H54 (cell line): ENCODE results near the gene LRRC8B.
"Not testable (repeated sequence)": the region's sequence is repeated elsewhere in the genome, so short reads cannot be mapped to it uniquely, and the experiment has no call there.

Experiments used
- DNase-seq: peaks from one replicate; pipeline ENCODE4 v3.0.0; 2011; ENCODE audit warnings: low spot score, mixed read lengths; ENCODE audit not compliant: insufficient read length
- FAIRE-seq: peaks from 3 replicates; lab custom pipeline; 2011; peaks lifted over from hg19 to GRCh38; lab: Jason Lieb, UNC
- POLR2A ChIP-seq: IDR thresholded peaks from 2 replicates; pipeline ENCODE4 v1.6.1; 2011; ENCODE audit warnings: low read depth, mild to moderate bottlenecking, low read length

Gene LRRC8B

DNA sequence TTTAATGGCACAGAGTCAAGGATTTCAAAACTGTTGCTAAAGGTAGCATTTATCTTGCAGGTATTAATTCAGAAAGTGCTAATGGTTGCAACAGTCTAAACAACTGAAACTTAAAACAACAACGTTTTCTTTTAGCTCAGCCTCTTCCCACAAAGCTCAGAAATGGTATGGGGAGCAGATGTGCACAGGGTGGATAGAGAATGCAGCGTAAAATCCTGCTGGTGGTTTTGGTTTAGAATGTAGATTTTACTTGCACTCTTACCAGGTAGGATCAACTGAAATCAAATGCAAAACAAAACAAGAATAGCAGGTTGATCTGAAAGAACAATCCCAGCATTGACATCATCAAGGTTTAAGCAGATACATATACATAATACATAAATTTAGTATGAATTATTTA, 104.5 kb downstream of the LRRC8B start:
- DNase-seq (no peak), FAIRE-seq (no peak)
- TF ChIP-seq POLR2A = no peak

DNA sequence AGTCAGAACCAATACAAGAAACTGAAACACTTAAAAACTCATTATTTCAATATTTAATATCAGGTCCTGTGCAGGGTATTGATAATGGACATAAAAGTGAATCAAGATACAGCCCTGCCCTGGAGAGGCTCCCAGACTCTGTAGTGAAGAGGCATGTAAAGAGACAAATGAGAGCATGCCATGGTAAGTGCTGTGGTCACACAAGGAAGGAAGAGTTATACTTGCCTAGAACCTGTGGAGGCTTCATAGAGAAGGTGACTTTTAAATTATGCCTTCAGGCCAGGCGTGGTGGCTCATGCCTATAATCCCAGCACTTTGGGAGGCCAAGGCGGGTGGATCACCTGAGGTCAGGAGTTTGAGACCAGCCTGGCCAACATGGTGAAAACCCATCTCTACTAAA, 105.0 kb downstream of the LRRC8B start:
- FAIRE-seq, DNase-seq: not testable (repeated sequence)

DNA sequence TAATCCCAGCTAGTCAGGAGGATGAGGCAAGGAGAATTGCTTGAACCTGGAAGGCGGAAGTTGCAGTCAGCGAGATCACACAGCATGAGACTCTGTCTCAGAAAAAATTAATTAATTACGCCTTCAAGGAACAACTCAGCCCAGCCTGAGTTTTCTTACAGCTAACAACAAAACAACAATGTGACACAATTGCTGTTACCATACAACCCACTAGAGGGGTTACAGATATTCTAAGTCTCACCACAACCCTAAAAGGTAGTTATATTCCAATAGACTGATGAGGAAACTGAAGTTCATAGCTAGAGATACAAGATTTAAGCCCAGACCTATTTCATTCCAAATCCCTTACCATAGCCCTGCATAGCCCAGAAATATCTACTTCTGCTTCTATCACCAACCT, 105.4 kb downstream of the LRRC8B start:
- no peak for TF ChIP-seq POLR2A
- no peak for DNase-seq
- no peak for FAIRE-seq

DNA sequence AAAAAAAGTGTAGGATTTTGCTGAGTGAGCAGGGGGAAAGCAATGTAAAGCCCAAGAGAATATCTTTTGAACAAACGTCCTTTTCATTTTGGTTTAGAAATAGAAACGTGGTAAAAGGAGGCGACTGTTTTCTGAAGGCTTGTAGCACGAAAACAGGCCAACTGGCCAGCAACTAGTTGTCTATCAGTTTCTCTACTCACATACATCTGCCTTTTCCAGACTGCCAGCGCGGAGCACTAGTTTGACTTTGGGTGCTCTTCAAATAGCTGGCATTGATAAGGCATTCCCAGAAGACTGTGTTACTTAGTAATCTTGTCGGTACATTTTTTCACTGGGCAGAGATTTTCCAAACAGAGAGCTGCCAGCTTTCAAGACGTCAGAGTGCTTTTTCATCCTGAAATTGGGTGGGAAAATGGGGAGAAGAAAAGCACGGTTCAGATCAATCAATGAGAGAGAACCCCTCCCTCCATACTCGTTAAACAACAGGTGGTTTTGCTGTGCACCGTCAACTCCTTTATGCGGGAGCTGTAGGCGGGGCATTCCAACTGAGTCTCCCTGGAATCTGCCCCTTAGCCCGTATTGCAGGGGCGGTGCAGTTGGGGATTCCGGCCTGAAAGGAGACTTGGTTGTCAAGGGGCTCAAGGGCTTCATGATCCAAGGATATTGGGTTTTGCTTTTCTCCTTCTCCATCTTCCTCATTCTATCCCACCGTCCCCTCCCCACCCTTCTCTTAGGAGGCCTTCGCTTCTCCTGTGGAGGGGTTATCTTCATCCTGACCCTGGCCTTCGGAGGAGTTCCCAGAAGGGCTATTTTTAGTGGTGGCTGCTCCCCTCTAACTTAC, 107.4 kb downstream of the LRRC8B start:
- DNase-seq = no peak
- TF ChIP-seq POLR2A = no peak
- no peak for FAIRE-seq

DNA sequence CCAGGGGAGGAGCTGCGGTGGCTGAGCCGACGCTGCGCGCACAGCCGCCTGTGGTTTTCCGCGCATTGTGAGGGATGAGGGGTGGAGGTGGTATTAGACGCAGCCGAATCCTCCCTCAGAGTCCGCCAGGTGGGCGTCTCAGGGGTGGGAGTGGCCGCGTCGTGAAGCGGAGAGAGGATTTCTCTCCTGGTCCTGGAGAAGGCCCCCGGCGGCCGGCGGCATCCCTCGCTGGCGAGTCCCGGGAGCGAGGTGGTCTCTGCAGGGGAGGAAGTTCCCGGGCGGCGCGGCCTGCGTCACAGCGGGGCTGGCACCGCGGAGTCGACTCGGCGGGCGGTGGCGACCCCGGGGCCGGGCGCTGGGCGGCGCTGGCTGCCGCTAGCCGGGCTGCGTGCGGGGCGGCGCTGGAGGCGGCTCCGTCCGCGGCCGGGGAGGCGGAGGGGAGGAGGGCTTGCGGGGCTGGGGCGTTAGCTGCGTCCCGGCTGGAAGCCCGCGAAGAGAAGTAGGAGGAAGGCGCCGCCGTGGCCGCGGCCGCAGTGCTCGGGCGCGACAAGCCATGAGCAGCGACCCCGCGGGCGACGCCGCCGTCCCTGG, 108.1 kb downstream of the LRRC8B start, which contains the start of gene LRRC8C:
LRRC8C (plus strand) TSS at position 464 of the 591 bp plus-strand sequence. CDS start 53,354 bp downstream, outside the sequence.
- peak; percentile 67 for DNase-seq
- TF ChIP-seq POLR2A = peak; percentile 59
- no peak for FAIRE-seq

DNA sequence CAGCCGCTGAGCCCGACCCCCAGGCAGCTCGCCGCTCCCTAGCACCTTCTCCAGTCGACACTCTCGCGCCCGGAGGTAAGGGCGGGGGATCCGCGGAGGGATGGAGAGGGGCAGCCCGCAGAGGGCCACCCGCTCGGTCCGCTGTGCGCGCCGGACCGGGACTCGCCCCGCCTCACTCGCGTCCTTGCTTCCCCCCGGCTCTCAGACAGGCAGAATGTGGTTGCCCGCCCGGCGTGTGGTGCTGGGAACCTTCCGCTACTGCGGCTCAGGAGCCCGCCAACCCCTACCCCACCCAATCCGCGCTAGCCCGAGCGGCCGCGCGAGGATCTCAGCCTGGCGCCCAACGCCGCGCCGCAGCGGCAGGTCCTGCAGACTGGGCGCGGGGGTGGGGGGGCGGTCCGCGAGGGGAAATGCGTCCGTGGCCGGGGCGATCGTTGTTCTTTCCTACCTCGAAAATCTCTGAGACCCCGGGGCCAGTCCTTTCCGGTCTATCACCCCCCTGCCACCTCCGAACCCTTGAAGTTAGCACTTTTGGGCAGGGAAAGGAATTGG, 108.7 kb downstream of the LRRC8B start:
- no peak for FAIRE-seq
- TF ChIP-seq POLR2A = no peak
- peak; percentile 46 for DNase-seq

DNA sequence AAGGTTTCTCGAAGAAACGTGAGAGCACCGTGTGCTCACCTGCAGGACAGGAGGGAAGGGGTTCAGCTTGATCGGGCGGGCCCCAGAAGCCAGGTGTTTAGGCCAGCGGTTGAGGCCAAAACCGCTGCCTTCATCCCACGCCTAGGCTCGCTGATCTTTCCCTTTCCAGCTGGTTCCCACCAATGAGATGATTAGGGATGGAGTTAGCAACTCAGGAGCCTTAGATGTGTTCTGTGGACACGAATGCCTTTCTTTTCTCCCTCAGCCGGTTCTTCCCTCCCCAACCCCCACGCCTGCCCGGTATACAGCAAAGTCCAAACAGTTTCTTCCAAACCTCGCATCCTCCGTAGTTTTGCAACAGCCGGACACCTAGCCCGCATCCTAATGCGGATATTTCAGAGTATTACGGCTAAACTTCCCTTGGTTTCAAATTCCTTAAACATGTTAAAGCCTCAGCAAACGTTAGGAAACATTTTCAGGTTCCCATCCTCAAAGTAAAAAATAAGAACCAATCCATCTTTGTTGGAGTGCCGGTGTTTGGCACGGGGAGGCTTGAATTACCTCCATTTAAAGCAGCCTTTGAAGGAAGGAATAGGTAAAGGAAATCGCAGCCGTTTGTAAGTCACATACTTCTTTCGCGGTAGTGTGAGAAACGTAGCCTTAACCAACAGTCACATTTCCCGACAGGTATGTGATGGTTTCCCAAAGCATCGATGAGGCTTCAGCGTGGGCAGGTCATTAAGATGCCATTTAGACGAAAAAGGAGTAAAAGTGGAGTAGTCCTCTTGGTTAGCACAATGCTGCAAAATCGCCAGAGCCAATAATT, 109.4 kb downstream of the LRRC8B start:
- FAIRE-seq = peak; percentile 27
- DNase-seq = no peak
- no peak for TF ChIP-seq POLR2A

DNA sequence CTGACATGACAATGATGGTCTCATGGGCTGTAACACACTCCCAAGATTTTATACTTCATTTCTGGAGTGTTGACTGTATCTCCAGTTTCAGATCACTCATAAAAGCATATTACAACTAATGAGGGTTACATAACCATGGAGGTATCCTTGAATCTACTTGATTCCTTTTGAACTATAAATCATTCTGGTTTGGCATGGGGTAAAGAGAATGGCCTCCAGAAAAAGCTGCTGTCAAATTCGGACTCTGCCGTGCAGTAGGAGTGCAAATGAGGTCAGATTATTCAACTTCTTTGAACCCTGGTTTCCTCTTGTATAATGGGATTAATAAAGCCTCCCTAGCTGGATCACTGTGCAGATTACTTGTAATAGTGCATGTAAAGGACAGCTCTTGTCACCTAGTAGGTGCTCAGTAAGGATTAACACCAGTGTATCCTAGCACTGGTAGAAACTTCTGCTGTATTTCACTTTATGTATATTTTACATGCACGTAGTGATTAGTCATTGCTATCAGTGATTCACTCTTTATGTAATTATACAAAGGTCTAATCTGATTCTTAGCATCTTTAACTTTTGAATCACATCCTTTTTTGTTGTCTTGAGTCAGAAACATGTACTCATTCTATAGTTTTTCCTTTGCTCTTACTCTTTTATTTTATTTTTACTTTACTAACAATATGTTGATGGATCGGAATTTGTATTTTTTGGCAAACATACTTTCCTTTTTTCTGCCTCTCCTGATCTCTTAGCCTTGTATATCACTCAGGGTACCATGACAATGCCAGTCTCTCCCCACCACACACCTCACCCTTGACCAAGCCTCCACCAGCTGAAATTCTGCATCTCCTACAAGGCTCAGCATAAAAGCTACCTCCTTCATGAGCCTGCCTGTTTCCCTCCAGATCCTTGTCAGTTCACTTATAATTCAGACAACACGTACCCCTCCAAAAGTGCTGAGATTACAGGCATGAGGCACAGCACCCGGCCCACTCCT, 111.5 kb downstream of the LRRC8B start:
- DNase-seq (no peak), FAIRE-seq (peak; percentile 60)
- no peak for TF ChIP-seq POLR2A

DNA sequence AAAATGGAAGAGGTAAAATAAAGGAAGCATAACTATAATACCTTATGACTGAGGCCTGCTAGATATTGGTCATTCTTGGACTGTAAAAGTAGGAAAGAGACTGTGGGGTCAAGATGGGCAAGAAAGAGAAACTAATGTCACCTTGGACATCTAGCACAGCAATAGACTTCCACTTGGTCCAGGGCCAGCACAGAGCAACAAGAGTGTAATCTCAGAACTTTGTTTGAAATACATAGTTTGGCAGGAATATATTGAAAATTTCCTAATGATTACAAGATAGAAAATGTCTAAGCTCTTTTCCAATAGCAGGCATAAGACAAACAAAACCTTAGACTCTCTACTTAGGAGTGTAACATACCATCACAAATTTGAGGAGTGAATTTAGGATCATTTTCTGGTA, 112.9 kb downstream of the LRRC8B start:
- DNase-seq (no peak), FAIRE-seq (peak; percentile 52)
- TF ChIP-seq POLR2A = no peak

DNA sequence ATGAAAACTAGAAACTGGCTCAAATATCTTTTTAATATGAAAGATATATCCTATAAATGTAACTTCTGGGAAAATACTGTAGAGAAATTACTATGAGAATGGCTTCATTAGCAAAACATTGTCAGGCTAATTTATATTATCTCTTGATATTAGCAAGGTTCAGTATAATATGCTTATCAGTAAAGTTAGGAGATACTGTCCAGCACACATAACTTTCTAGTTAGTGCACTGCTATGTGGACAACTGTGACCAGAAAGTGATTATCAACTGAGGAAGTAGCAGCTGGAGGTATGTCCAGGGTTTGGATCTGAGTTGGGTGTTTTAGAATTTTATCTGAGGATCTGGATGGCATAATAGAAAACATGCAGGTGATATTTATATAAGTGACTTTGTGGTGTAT, 115.8 kb downstream of the LRRC8B start:
- DNase-seq = no peak
- FAIRE-seq = no peak
- no peak for TF ChIP-seq POLR2A

DNA sequence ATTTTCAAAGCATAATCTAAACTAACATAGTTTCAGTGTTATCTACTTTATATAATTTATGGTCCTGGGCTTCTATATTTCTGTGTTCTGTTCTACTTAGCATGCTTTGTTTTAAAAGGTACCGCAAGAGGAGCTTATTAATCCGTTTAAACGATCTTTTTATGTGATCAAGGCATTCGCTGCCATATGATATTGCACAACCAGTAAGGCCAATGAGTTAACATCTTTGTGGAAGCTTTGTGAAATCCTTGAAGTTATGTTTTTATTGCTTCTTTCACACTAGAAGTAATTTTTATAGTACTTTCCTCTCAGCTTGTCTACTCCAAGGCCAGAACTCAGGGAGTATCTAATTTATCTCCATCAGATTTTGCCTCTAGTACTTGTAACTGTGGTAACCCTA, 117.2 kb downstream of the LRRC8B start:
- FAIRE-seq (no peak), DNase-seq (no peak)
- TF ChIP-seq POLR2A = no peak

DNA sequence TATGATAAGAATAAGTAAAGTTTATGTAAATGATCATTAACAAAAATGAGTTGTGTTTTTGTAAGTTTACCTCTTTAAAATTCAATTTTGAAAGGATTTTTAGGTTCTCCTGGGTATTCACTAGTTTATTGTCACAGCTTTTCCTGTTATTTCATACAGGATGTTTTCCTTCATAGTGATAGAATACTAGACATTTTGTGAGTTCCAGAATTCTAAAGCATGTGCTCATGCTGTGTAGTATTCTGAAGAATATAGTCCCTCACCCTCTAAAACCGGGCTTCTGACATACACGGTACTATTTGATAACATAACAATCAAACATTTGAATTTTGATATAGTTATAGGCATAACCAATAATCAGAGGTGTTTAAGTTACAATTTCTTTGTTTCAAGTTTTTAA, 118.9 kb downstream of the LRRC8B start:
- no peak for DNase-seq
- no peak for TF ChIP-seq POLR2A
- no peak for FAIRE-seq

DNA sequence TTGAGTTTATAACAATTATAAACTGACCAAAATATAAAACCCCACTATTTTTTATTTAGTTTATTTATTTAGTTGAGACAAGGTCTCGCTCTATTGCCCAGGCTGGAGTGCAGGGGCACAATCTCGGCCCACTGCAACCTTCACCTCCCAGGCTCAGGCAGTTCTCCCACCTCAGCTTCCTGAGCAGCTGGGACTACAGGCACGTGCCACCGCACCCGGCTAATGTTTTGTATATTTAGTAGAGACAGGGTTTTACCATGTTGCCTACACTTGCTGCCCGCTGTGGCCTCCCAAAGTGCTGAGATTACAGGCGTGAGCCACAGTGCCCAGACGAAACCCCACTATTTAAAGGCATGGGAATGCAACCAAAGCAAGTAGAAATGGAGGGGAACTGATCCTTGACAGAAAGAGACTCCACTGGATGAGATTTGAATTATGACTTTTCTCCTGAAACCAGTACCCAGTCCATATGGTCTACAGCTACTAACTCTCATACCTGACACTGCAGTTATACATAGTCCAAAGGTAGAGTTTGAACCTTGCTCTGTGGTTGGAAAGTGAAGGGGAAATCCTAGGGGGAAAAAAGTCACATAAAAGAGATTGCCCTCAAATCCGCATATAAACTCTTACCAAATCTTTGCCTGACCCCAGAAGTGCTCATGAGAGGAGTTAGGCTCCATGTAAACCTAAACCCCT, 119.6 kb downstream of the LRRC8B start:
- TF ChIP-seq POLR2A = no peak
- DNase-seq (no peak), FAIRE-seq (no peak)
